Measurements from ENCODE around the gene ZKSCAN1.

- no peak for TF ChIP-seq CTCF (IDR thresholded peaks at IDR 0.05)
- TF ChIP-seq POLR2A (IDR thresholded peaks at IDR 0.05) = no peak
Observed at GRCh38 chr7:100063376-100063775, 48.0 kb downstream of the ZKSCAN1 start.
